Measurements from ENCODE around the gene RBPJL.

The RBPJL gene

DNA sequence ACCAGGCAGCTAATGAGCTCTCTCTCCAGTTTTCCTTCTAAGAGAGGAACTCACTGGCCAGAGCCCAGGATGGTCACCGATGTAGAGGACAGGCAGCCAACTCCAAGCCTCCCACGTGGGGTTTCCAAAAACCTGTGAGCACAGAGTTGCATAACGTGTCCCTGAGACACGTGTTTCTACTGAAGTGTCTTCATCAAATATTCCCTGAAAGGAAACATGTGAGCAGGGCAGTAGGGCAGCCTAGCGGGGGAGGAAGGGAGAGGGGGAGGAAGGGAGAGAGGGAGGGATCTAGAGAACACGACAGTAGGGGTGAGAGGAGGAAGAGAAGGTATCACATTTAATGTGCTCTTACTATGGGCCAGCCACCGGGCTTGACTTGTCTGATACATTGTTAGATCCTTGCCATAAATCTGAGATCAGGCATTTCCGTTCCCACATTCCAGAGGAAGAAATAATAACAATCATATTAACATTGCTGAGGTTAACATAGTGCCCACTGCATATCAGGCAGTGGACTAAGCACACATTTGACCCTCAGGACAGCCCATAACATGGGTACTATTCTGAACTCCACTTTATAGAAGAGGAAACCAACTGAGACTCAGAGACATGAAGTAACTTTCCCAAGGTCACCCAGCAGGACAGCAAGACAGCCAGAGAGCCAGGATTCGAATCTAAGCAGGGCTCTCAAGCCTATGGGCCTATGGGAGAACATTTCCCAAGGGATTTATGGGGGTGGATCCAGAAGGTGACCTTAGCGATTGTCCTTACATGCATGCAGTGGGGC lies 51.8 kb downstream of the RBPJL start:
- peaks cover 35% of the 10 kb centered on the region for H3K4me1 ChIP-seq (ENCODE audit: low read depth, poor library complexity, severe bottlenecking)
- no peaks in the 10 kb centered on the region for H3K36me3 ChIP-seq (ENCODE audit: insufficient read depth)
- H4K20me1 ChIP-seq (ENCODE audit: insufficient read depth), result no peaks in the 10 kb centered on the region
- no peak overlapping the region for H3K4me2 ChIP-seq
- H2AFZ ChIP-seq (ENCODE audit: low read depth), result no peak overlapping the region
- H3K79me2 ChIP-seq (ENCODE audit: insufficient read depth, low read depth), result peaks cover 1% of the 10 kb centered on the region
- H3K9ac ChIP-seq, result no peak overlapping the region
- H3K27me3 ChIP-seq (ENCODE audit: insufficient read depth, low read depth), result no peaks in the 10 kb centered on the region
- no peak overlapping the region for H3K27ac ChIP-seq
- TF ChIP-seq, protein P1, sequence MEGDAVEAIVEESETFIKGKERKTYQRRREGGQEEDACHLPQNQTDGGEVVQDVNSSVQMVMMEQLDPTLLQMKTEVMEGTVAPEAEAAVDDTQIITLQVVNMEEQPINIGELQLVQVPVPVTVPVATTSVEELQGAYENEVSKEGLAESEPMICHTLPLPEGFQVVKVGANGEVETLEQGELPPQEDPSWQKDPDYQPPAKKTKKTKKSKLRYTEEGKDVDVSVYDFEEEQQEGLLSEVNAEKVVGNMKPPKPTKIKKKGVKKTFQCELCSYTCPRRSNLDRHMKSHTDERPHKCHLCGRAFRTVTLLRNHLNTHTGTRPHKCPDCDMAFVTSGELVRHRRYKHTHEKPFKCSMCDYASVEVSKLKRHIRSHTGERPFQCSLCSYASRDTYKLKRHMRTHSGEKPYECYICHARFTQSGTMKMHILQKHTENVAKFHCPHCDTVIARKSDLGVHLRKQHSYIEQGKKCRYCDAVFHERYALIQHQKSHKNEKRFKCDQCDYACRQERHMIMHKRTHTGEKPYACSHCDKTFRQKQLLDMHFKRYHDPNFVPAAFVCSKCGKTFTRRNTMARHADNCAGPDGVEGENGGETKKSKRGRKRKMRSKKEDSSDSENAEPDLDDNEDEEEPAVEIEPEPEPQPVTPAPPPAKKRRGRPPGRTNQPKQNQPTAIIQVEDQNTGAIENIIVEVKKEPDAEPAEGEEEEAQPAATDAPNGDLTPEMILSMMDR (conservative IDR thresholded peaks at IDR 0.05; ENCODE audit: low read depth, low read length), result no peak
- no peak overlapping the region for H3K4me3 ChIP-seq (IDR thresholded peaks at IDR 0.05; ENCODE audit: insufficient read depth, low read depth, low read length)

DNA sequence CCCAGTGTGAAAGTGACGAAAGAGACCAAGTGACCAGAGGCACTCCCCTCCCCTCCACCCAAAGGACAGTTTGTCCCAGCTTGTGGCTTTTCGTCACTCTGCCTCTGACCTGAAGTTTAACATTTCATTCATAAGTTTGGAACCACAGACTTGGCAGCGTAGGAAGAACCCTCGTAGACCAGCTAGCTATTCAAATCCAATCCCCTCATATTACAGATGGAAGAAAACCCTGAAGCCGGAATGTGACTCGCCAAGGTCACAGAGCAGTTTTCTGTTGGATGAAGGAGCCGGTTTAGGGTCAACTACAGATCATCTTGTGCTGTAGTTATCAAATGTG lies 52.4 kb downstream of the RBPJL start:
- Histone ChIP-seq H2AFZ (ENCODE audit: low read depth) (no peak overlapping the region), H3K4me1 (ENCODE audit: low read depth, poor library complexity, severe bottlenecking) (peaks cover 40% of the 10 kb centered on the region), H3K36me3 (ENCODE audit: insufficient read depth) (no peaks in the 10 kb centered on the region), H3K79me2 (ENCODE audit: insufficient read depth, low read depth) (peaks cover 7% of the 10 kb centered on the region), H3K27me3 (ENCODE audit: insufficient read depth, low read depth) (no peaks in the 10 kb centered on the region), H3K4me2 (no peak overlapping the region), H4K20me1 (ENCODE audit: insufficient read depth) (no peaks in the 10 kb centered on the region), H3K27ac (no peak overlapping the region), H3K9ac (no peak overlapping the region), H3K4me3 (IDR thresholded peaks at IDR 0.05; ENCODE audit: insufficient read depth, low read depth, low read length) (no peak overlapping the region)
- TF ChIP-seq, protein P1 (conservative IDR thresholded peaks at IDR 0.05; ENCODE audit: low read depth, low read length), result no peak

DNA sequence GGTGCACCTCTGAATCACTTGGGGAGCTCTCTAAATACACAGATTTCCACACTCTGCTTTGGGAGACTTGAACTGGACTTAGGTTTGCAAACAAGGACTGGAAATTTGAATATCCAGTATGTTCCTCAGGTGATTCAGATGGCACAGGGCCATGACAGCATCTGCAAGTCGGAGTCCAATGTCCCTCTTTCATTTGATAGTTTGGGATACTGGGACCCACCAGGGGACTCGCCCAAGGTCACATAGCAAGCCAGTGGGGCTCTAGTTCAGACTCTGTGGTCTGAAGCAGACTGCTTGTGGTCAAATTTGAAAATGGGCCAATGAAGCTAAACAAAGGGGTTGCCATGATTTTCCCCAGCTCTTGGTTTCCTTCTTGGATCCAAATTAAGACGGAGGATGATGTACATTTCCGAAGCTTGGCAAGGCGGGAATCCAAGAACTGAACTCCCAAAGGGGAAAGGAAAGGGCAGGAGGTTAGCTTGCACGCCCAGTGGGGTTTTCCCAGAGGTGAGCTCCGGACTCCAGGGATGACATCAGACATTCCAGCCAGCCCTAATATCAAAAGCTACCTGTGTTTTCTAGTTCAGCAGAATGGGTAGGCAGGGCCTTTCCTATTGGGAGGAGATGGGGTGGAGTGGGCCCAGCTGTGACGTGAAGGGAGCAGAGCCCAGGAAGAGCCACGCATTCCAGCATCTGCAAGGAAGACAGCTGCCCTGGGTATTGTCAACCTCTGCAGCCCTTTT lies 52.9 kb downstream of the RBPJL start:
- TF ChIP-seq, protein P1 (conservative IDR thresholded peaks at IDR 0.05; ENCODE audit: low read depth, low read length), result no peak
- Histone ChIP-seq H3K4me3 (IDR thresholded peaks at IDR 0.05; ENCODE audit: insufficient read depth, low read depth, low read length) (no peak overlapping the region), H4K20me1 (ENCODE audit: insufficient read depth) (no peaks in the 10 kb centered on the region), H3K36me3 (ENCODE audit: insufficient read depth) (no peaks in the 10 kb centered on the region), H3K4me2 (no peak overlapping the region), H3K79me2 (ENCODE audit: insufficient read depth, low read depth) (peaks cover 9% of the 10 kb centered on the region), H3K27ac (no peak overlapping the region), H3K9ac (no peak overlapping the region), H2AFZ (ENCODE audit: low read depth) (no peak overlapping the region), H3K27me3 (ENCODE audit: insufficient read depth, low read depth) (no peaks in the 10 kb centered on the region), H3K4me1 (ENCODE audit: low read depth, poor library complexity, severe bottlenecking) (peaks cover 37% of the 10 kb centered on the region)

DNA sequence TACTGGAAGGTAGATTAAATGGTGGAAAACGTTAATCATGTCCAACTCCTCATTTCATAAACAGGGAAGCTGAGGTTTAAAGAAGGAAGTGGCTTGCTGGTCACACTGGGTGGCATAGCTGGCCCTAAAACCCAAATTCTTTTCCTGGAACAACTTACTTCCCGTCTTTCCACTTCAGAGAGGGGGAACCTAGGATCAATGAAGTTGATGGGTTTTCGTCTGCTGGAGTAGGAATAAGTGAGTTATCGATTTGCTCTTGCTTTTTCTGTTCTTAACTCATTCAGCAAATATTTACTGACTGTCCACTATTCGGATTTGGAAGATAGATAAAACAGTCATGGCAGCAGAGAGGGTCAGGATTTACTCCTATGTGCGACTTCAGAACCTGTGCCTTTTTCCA lies 55.2 kb downstream of the RBPJL start:
- H2AFZ ChIP-seq (ENCODE audit: low read depth), result no peak overlapping the region
- TF ChIP-seq, protein P1 (conservative IDR thresholded peaks at IDR 0.05; ENCODE audit: low read depth, low read length), result no peak
- no peak overlapping the region for H3K9ac ChIP-seq
- H3K4me1 ChIP-seq (ENCODE audit: low read depth, poor library complexity, severe bottlenecking), result peaks cover 22% of the 10 kb centered on the region
- H3K27me3 ChIP-seq (ENCODE audit: insufficient read depth, low read depth), result no peaks in the 10 kb centered on the region
- H3K4me3 ChIP-seq (IDR thresholded peaks at IDR 0.05; ENCODE audit: insufficient read depth, low read depth, low read length), result no peak overlapping the region
- no peaks in the 10 kb centered on the region for H3K36me3 ChIP-seq (ENCODE audit: insufficient read depth)
- H3K4me2 ChIP-seq, result no peak overlapping the region
- no peak overlapping the region for H3K27ac ChIP-seq
- no peaks in the 10 kb centered on the region for H4K20me1 ChIP-seq (ENCODE audit: insufficient read depth)
- H3K79me2 ChIP-seq (ENCODE audit: insufficient read depth, low read depth), result peaks cover 13% of the 10 kb centered on the region

Measured in KMS-11 (cell line).